Glomerular visceral epithelial cell (primary cell): ENCODE results near the gene NPAS2.
A peak's percentile ranks its signal among the peaks of the same experiment; 100 is the strongest.

Experiments
- DNase-seq: peaks from one replicate; pipeline ENCODE4 v3.0.0-alpha.2; 2016; ENCODE audit errors: extremely low spot score

NPAS2 gene

GRCh38 chr2:100906679-100907078 lies 86.7 kb downstream of the NPAS2 start:
- no peak for DNase-seq

GRCh38 chr2:100907832-100908231 lies 87.9 kb downstream of the NPAS2 start:
- DNase-seq: no peak

DNA sequence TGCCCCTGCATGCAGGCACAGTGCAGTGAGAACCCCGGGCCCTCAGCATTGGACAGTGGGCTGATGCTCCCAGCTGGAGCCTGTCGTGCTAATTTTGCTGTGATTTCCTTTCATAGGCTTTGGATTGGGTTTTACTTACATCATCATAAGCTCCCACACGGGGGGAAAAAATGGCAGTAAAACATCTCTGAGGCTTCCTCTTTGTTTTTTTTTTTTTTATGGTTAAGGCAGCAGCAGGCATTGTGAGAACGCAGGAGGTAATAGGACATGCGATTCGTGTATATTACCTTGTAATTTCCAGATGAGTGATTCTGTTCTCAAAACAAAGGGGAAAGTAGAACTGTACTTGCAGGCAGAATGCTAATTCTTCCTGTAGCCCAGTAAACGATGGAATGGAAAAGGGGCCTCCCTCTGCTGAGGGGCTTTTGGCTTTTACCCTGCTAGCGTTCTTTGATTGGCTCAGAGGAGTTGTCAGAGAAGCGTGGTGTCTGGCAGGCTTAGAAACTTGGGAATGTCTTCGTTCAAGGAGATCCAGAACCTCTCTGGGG lies 89.7 kb downstream of the NPAS2 start:
- DNase-seq: no peak

- no peak for DNase-seq
These were observed 90.2 kb downstream of the NPAS2 start for GRCh38 chr2:100910111-100910510.

DNA sequence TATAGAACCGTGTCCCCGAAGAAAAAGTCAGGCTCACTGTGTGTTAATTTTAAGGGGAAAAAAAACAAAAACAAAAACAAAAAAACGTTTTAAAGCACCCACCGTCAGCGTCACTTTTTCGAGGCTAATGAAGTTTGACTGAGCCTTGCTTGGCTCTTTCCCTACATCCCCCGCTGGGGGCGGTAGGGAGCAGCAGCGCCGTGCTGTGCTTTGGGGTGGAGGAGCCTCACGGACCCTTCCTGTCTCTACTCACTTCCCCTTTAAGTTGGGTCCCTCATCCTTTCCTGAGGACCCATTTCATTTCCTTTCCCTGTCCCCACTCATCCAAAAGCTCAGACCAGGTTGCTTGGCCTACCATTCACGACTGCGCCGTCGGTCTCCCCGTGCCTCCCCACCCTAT lies 99.4 kb downstream of the NPAS2 start:
- no peak for DNase-seq

GRCh38 chr2:100921685-100922161 lies 101.8 kb downstream of the NPAS2 start:
- DNase-seq: no peak

DNA sequence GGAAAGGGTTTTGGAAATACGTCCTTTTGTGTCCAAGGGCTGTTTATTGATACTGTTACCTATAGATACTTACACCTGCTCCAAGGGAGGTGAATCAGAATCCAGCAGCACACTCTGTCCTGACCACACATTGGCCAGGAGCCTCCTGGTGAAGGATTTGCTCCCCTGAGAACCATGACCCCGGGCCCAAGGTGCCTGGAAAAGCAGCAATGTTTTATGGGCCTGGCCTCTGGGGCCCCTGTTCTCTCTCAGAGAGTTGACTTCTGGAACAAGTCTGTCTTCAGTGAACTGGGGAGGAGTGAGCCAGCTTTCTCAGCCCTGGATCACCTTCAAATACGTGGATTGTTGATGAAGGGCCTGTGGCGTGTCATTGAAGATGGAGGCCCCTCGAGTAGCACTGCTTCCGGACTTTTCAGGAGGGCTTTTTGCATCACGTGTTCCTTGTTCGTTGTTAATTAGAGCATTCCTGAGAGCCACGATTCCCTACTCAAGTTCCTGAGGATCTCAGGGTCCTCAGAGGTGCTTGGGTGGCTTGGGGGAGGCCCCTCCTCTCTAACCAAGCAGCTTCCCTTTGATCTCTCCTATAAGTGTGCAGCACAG lies 103.6 kb downstream of the NPAS2 start:
- DNase-seq: no peak

DNA sequence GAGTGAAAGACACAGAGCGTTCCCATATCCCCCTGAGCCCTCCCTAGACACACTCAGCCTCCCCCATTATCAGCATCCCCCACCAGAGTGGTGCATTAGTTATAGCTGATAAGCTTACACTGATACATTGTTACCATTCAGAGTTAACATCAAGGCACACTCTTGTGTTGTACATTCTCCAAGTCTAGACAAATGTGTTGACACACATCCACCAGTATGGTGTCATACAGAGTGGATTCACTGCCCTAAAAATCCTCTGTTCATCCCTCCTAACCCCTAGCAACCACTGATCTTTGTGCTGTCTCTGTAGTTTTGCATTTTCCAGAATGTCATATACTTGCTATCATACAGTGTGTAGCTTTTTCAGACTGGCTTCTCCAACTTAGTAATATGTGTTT lies 104.2 kb downstream of the NPAS2 start:
- DNase-seq: no peak

DNA sequence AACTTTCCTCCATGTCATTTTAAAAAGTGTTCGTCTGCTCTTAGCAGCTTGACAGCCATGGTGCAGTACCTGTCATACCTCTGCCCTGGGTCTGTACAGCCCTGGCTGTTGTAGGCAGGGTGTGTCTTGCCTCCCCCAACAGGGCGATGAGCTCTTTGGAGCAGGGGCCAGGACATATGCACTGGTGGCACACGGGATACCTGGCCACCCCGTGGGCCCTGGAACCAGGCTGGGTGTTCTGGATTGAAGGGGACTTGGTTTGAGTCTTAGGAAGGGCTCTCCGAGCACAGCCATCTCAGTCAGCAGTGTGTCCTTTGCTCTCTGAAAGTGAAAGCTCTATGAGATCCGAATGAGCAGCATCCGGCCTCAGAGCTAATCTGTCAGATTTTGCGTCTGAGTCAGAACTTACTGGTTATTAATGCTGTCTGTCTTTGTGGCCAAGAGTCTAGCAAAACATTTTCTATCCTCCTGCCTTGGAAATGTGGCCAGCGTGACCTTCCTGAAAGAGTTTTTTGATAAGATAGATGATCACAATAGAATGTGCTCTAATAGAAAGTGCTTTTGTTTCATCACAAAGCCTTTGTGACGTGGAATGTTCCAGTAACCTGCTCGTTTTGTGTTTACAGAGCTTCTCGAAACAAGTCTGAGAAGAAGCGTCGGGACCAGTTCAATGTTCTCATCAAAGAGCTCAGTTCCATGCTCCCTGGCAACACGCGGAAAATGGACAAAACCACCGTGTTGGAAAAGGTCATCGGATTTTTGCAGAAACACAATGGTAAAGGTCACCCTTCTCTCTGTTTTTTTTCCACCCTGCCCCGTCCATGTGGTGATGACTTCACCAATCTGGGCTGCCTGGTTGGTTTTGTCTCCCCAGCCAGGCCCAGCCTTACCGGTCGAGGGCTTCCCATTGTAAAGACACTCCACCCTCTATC lies 104.8 kb downstream of the NPAS2 start:
- DNase-seq: peak; percentile 64

GRCh38 chr2:100928235-100928634 lies 108.3 kb downstream of the NPAS2 start:
- no peak for DNase-seq

DNA sequence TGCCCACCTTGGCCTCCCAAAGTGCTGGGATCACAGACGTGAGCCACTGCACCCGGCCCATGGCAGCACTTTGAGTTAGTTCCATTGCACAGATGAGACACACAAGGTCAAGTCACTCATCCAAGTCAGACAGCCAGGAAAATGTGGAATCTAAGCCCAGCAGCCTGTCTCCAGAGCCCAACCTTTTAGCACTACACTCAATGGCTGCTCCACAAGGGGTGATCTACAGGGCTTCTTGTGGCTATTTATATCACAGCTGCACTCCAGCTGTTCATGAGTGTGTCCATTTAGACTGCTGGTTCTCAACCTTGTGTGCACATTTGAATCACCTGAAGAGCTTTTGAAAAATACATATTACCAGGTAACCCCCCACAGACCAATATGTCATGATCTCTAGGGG lies 109.2 kb downstream of the NPAS2 start:
- DNase-seq: no peak

GRCh38 chr2:100934504-100935371 lies 114.8 kb downstream of the NPAS2 start:
- no peak for DNase-seq

DNA sequence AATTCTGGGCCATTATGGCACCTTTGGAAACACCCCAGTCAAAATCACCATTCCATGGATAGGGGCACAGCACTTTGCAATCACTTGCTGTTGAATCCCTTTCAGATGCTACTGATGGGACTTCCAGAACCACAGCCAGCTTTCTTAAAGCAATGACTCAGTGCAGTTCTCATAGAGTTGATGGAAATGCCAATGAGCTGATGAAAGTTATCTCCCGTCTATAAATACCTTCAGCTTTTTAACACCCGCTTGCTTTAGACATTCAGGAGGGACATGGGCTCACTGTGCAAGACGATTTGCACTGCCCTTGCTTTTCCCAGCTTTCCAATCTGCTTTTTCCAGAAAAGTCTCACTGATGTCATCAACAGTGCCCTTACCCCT lies 115.4 kb downstream of the NPAS2 start:
- DNase-seq: peak; percentile 52

DNA sequence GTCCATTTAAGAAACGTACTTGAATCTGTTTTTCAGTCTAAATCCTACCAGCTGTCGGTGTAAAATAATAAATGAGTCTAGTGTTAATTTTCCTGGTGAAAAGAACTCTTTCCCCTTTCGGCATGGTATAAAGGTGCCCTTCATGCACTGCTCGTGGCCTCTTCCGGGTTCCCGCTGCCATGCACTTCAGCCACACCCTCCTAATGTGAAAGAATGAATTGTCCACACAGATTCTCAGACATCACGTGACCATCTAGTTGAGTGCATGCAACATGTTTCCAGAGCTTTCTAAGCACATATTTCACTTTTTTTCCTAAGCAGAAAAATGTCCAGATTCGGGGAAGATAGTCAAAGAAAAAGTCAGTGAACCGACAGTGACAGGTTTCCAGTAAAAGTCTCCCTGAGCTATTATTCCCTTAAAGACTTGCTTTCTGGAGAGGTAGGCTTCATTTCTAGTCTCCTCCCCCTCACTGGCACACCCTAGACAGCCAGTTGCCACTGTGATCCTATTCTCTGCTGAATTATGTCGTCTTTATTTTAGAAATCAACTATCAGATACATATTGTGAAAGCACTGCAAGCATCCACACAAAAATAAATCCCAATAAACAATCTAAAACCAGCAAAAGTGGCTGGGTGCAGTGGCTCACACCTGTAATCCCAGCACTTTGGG lies 116.3 kb downstream of the NPAS2 start:
- DNase-seq: no peak

DNA sequence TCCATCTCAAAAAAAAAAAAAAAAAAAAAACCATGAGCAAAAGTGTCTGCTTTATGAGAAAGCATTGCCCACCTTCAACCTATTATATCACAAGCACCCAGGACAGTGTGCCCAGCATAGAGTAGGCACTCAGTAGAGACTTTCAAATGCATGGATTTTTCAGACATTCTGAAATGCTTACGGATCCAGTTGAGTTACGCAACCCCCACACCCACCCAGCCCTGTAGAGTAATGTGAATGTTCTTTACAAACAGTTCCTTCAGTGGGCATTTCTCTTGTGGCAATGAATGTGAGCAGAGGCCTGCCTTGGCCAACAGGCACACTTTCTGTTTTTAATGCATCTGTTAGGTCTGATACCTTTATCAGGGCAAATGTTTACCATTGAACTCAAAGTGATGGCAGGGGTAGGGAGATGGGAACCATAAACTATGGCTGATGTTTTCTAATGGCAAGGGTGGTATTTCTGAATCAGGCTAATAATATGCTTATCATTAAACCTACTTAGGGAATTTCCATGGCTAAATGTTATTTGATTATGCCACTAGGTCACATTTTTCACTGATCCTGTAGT lies 117.1 kb downstream of the NPAS2 start:
- DNase-seq: no peak

DNA sequence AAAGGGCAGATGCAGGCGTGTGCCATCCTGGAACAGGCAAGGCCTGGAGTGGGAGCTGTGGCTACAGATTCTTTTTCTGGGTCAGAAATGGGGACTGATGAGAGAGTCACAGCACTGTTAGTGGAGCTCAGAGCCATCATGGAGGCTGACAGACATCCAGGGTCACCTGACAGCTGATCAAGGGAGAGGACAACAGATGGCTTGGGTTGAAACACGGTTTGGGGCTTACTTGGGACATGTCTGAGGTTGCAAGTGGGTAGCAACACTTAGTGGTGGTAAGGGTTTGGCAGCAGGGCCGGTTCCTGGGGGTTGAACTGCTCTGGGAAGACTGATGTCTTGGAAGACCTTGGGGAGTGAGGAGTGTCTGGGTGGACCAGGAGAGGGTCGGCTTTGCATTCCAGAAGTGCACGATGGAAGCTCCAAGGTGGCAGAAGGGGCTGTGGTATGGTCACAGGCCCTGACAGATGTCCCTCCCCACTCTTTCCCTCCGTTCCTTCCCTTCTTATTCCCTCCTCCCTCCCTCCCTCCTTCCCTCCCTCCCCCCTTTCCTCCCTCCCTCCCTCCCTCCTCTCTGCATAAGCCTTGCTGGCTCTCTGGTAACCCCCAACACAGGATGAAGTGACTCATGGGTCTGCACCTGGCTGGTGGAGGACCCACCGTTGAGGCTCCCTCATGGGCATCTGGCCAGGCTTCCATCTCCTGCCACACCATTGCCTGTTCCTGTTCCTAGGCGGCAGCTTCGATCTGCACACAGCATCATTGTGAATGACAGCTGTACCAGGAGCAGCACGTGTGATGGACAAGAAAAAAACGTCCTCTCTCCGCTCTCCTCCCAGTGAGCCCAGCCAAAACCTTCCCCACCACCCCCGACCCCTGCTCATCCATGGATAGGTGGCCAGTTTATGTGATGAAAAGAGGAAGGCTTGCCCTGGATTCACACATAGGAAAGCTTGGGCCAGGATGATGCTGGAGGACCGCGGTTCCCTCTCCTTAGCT lies 118.4 kb downstream of the NPAS2 start:
- no peak for DNase-seq

DNA sequence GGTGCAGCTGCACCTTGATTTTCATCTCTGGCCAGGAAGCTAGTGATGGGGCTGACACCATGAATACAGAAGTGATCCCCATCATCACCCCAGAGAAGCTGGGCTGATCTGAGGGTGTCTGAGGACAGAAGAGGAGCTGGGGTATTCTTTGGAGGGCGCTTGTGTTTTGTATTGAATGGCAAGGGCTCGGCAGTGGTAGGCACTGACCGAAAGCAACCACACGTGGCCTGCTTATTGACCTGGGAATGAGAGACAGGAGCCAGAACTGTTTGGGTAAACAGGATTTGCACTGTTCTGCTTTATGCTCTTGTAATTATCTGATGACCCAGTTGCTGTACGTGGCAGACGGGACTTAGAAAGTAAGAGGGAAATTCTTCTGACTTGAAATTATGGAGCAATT lies 119.5 kb downstream of the NPAS2 start:
- DNase-seq: no peak

- no peak for DNase-seq
These were observed 120.3 kb downstream of the NPAS2 start for GRCh38 chr2:100940240-100940639.

DNA sequence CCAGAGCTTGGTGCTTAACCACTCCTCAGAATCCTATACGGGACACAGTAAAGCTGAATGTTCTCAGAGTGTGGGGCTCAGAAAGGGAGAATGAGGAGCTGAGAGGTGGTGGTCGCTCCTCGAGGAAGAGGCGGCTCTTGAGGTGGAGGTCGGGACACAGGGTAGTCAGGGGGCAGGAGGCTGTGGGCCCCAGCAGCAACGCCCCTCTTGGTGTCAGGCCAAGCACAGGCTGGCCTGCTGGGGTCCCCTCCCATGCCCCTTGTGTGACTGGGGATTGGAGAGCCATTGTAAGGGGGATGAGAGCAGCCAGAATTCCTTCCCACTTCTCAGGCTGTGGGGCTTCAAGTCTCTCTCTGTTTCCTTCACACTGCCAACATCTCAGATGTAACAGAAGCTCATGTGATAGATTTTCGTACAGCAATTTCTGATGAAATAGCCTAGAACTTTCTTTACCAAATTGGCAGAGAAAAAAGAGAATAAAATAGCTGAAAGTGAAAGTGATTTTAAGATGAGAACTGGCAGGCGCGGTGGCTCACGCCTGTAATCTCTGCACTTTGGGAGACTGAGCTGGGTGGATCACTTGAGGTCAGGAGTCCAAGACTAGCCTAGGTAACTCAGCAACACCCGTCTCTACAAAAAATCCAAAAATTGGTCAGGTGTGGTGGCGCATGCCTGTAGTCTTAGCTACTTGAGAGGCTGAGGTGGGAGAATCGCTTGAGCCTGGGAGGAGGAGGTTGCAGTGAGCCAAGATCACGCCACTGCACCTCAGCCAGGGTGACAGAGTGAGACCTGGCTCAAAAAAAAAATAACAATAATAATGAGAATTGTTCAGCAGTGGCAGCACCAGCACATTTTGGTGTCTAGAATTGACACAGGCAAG lies 121.1 kb downstream of the NPAS2 start:
- DNase-seq: no peak
